ENCODE measurements around the gene PSAP.

PSAP gene

GRCh38 chr10:71806704-71807556, 44.1 kb downstream of the PSAP start:
- no peak for DNase-seq

GRCh38 chr10:71805776-71806703, 45.0 kb downstream of the PSAP start:
- no peak for DNase-seq

GRCh38 chr10:71804077-71804476, 47.0 kb downstream of the PSAP start:
- no peak for DNase-seq

GRCh38 chr10:71802715-71803488, 48.1 kb downstream of the PSAP start:
- no peak for DNase-seq

- DNase-seq: no peak
These were observed 48.8 kb downstream of the PSAP start for GRCh38 chr10:71802235-71802634.

GRCh38 chr10:71801361-71801760, 49.7 kb downstream of the PSAP start:
- no peak for DNase-seq

- DNase-seq: no peak
These were observed 51.2 kb downstream of the PSAP start for GRCh38 chr10:71799608-71800453.

- DNase-seq: no peak
These were observed 51.9 kb downstream of the PSAP start for GRCh38 chr10:71799112-71799511.

GRCh38 chr10:71798308-71798624, 52.8 kb downstream of the PSAP start:
- no peak for DNase-seq

GRCh38 chr10:71797533-71798307, 53.3 kb downstream of the PSAP start:
- DNase-seq: no peak

GRCh38 chr10:71796749-71797405, 54.2 kb downstream of the PSAP start:
- DNase-seq: no peak

GRCh38 chr10:71795248-71795647, 55.8 kb downstream of the PSAP start:
- DNase-seq: no peak

- no peak for DNase-seq
These were observed 60.2 kb downstream of the PSAP start for GRCh38 chr10:71790749-71791440.

GRCh38 chr10:71789871-71790270, 61.2 kb downstream of the PSAP start:
- no peak for DNase-seq

GRCh38 chr10:71788954-71789353, 62.1 kb downstream of the PSAP start:
- no peak for DNase-seq

GRCh38 chr10:71784679-71785272, 66.3 kb downstream of the PSAP start:
- no peak for DNase-seq

GRCh38 chr10:71783917-71784678, 67.0 kb downstream of the PSAP start:
- no peak for DNase-seq

GRCh38 chr10:71782917-71783490, 68.0 kb downstream of the PSAP start:
- DNase-seq: no peak
